ENCODE measurements around the gene VIL1.

GRCh38 chr2:218381916-218382366 is 37.0 kb upstream of the VIL1 start, which contains the start of gene SLC11A1:
- TF ChIP-seq CTCF (IDR thresholded peaks at IDR 0.05; ENCODE audit: insufficient read depth, low read length) (no peak), REST (IDR thresholded peaks at IDR 0.05; ENCODE audit: insufficient replicate concordance, low read depth) (no peak), GABPA (IDR thresholded peaks at IDR 0.05; ENCODE audit: low read depth) (no peak), POLR2AphosphoS5 (IDR thresholded peaks at IDR 0.05; ENCODE audit: low read depth) (peak; percentile 61; the same call in 1 of the 2 replicates)

All from HL-60 (cell line).